MM.1S (cell line): ENCODE results near the gene P2RX3.

Source experiments
- DNase-seq: peaks from one replicate; pipeline ENCODE4 v3.0.0-alpha.2; 2015
- H2AFZ ChIP-seq: fragments of 300-600 bp; sonication (generic); 2 replicates; pipeline ENCODE4 v1.6.0; 2016; ENCODE audit warnings: antibody characterized with exemption, low read length
- H3F3A ChIP-seq: fragments of 300-600 bp; sonication (generic); 2 replicates; pipeline ENCODE4 v1.6.1; 2016; ENCODE audit warnings: mild to moderate bottlenecking, antibody characterized with exemption, low read length, moderate library complexity, mixed read lengths; ENCODE audit not compliant: insufficient read depth
- H3K27ac ChIP-seq: fragments of 300-600 bp; sonication (generic); 2 replicates; pipeline ENCODE4 v1.5.1; 2016; ENCODE audit warnings: mild to moderate bottlenecking, low read length
- H3K27me3 ChIP-seq: fragments of 300-600 bp; sonication (generic); replicated peaks from 2 replicates; pipeline ENCODE4 v1.6.0; 2016; ENCODE audit warnings: low read length; ENCODE audit not compliant: insufficient read depth
- H3K36me3 ChIP-seq: fragments of 300-600 bp; sonication (generic); replicated peaks from 2 replicates; pipeline ENCODE4 v1.6.1; 2016; ENCODE audit warnings: mild to moderate bottlenecking, low read length, mixed read lengths; ENCODE audit not compliant: insufficient read depth
- H3K4me1 ChIP-seq: fragments of 300-600 bp; sonication (generic); 2 replicates; pipeline ENCODE4 v1.6.1; 2016; ENCODE audit warnings: low read length, mixed read lengths
- H3K4me2 ChIP-seq: fragments of 300-600 bp; sonication (generic); 2 replicates; pipeline ENCODE4 v1.6.0; 2016; ENCODE audit warnings: low read depth, low read length
- H3K4me3 ChIP-seq: fragments of 300-600 bp; sonication (generic); 2 replicates; pipeline ENCODE4 v1.5.1; 2016; ENCODE audit warnings: low read length, mixed read lengths
- H3K79me2 ChIP-seq: fragments of 300-600 bp; sonication (generic); 2 replicates; pipeline ENCODE4 v1.6.1; 2016; ENCODE audit warnings: mixed run types, low read length, mixed read lengths
- H3K9ac ChIP-seq: fragments of 300-600 bp; sonication (generic); 2 replicates; pipeline ENCODE4 v1.6.1; 2016; ENCODE audit warnings: low read length, mixed read lengths
- H3K9me2 ChIP-seq: fragments of 300-600 bp; sonication (generic); replicated peaks from 2 replicates; pipeline ENCODE4 v1.6.1; 2016; ENCODE audit warnings: mild to moderate bottlenecking, low read length, mixed read lengths; ENCODE audit not compliant: insufficient read depth
- H3K9me3 ChIP-seq: fragments of 300-600 bp; sonication (generic); replicated peaks from 2 replicates; pipeline ENCODE4 v1.6.1; 2016; ENCODE audit warnings: mild to moderate bottlenecking, low read length, mixed read lengths; ENCODE audit not compliant: insufficient read depth
- H4K20me1 ChIP-seq: fragments of 300-600 bp; sonication (generic); 2 replicates; pipeline ENCODE4 v1.6.1; 2016; ENCODE audit warnings: mild to moderate bottlenecking, low read length, moderate library complexity, mixed read lengths; ENCODE audit not compliant: insufficient read depth
- EZH2 ChIP-seq: fragments of 300-600 bp; sonication (generic); optimal IDR thresholded peaks from 2 replicates; pipeline ENCODE3; 2017; ENCODE audit warnings: low read depth, mild to moderate bottlenecking, antibody characterized with exemption, low read length, mixed read lengths
- EZH2phosphoT487 ChIP-seq: fragments of 300-600 bp; sonication (generic); IDR thresholded peaks from 2 replicates; pipeline ENCODE4 v1.6.1; 2018; ENCODE audit warnings: antibody characterized with exemption, low read length
- TF ChIP-seq, protein P1 (sequence below): fragments of 300-600 bp; sonication (generic); IDR thresholded peaks from 2 replicates; pipeline ENCODE4 v1.5.1; 2016; ENCODE audit warnings: antibody characterized with exemption, low read length, mixed read lengths

The P2RX3 gene

DNA sequence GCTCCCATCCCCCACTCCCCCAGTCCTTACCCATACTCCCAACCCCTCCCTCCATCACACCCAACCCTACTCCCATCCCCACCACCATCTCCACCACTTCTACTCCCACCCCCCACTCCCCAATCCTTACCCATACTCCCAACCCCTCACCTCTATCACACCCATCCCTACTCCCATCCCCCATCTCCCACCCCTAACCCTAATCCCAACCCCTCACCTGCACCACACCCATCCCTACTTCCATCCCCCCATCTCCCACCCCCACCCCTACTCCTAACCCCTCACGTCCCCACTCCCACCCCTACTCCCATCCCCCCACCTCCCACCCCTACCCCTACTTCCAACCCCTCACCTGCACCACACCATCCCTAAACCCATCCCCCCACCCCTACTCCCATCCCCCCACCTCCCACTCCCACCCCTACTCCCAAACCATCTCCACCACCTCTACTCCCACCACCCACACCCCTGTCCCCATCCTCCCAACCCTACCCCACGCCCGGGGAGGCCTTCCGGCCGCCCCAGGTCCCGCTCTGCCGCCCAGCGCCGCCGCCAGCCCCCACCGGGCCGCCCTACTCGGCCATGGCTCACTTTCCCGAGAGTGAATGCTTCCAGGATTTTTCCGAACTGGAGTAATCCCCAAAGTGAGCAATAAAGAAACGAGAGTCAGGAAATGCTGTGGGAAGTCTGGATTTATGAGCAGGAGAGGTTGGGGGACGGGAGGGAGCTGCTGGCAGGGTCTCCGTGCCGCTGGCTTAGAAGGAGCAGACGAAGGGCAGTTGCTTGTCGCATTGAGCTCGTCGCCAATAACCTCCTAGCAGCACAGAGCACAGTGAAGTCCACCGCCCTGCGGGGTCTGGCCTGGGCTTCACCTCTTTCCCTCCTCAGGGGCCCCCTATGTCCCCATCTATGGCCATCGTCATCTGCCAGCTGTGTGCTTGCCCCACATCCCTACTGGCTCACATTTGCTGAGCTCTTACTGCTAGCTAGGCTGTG is 38.2 kb downstream of the P2RX3 start:
- no peak overlapping the region for H3K4me3 ChIP-seq
- no peak overlapping the region for H3K4me2 ChIP-seq

DNA sequence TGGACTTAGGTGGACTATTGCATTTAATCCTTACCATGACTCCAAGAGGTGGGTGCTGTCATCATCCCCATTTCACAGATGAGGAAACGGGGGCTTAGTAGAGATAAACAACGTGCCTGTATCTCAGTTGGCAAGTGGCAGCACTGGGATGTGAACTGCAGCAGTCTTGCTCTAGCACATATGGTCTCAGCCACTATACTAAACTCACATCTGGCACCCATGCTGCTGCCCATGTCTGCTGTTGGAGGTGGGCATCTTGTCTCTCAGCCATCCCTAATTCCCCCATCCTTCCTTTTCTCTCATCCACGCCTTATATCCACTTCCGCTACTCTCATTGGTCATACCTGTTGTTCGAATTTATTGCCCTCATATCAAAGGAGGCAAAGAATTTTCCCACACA is 39.0 kb downstream of the P2RX3 start:
- Histone ChIP-seq H3K4me2 (no peak overlapping the region), H3K4me1 (no peaks in the 10 kb centered on the region), H3F3A (no peaks in the 10 kb centered on the region), H3K79me2 (no peaks in the 10 kb centered on the region), H3K9ac (no peak overlapping the region), H3K4me3 (no peak overlapping the region), H3K9me2 (no peaks in the 10 kb centered on the region), H3K27ac (no peak overlapping the region), H2AFZ (no peak overlapping the region), H3K27me3 (peaks cover 11% of the 10 kb centered on the region; the same call in 1 of the 2 replicates), H3K36me3 (no peaks in the 10 kb centered on the region), H3K9me3 (no peaks in the 10 kb centered on the region), H4K20me1 (no peaks in the 10 kb centered on the region)
- DNase-seq: no peak
- TF ChIP-seq EZH2 (no peak), EZH2phosphoT487 (no peak)
- TF ChIP-seq, protein P1, sequence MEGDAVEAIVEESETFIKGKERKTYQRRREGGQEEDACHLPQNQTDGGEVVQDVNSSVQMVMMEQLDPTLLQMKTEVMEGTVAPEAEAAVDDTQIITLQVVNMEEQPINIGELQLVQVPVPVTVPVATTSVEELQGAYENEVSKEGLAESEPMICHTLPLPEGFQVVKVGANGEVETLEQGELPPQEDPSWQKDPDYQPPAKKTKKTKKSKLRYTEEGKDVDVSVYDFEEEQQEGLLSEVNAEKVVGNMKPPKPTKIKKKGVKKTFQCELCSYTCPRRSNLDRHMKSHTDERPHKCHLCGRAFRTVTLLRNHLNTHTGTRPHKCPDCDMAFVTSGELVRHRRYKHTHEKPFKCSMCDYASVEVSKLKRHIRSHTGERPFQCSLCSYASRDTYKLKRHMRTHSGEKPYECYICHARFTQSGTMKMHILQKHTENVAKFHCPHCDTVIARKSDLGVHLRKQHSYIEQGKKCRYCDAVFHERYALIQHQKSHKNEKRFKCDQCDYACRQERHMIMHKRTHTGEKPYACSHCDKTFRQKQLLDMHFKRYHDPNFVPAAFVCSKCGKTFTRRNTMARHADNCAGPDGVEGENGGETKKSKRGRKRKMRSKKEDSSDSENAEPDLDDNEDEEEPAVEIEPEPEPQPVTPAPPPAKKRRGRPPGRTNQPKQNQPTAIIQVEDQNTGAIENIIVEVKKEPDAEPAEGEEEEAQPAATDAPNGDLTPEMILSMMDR: no peak

More for the DNA sequence above, 38.2 kb downstream of the P2RX3 start:
- H3K9me3 ChIP-seq: no peaks in the 10 kb centered on the region
- no peaks in the 10 kb centered on the region for H3K9me2 ChIP-seq
- no peaks in the 10 kb centered on the region for H3F3A ChIP-seq
- H3K27me3 ChIP-seq: peaks cover 11% of the 10 kb centered on the region; the same call in 1 of the 2 replicates
- TF ChIP-seq, protein P1: no peak
- TF ChIP-seq EZH2phosphoT487 (no peak), EZH2 (no peak)
- no peak overlapping the region for H3K9ac ChIP-seq
- H2AFZ ChIP-seq: no peak overlapping the region
- no peaks in the 10 kb centered on the region for H3K79me2 ChIP-seq
- DNase-seq: no peak
- H3K36me3 ChIP-seq: no peaks in the 10 kb centered on the region
- no peaks in the 10 kb centered on the region for H3K4me1 ChIP-seq
- no peaks in the 10 kb centered on the region for H4K20me1 ChIP-seq
- H3K27ac ChIP-seq: no peak overlapping the region

DNA sequence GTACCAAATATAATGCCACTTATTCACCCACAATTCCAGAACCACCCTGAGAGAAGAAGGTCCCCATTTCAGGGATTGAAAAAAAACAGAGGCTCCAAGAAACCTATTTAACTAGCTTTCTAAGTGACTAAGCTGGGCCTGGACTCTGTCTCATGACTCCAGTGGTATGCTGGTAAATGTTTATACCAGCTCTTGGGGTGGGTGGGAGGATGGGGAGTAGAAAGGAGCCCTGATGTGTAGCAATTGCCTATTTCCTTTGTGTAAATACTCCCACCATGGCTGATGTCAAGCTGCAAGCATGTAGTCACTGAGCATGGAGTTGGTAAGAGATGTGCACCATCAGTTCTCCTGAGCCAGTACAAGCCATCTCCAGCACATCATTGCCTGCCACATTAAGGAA is 40.0 kb downstream of the P2RX3 start:
- DNase-seq: no peak
- Histone ChIP-seq H3K4me3 (no peak overlapping the region), H3K9me3 (no peaks in the 10 kb centered on the region), H4K20me1 (no peaks in the 10 kb centered on the region), H3K4me1 (no peaks in the 10 kb centered on the region), H3K4me2 (no peak overlapping the region), H3F3A (no peaks in the 10 kb centered on the region), H3K9ac (no peak overlapping the region), H3K27ac (no peak overlapping the region), H3K9me2 (no peaks in the 10 kb centered on the region), H3K27me3 (peaks cover 11% of the 10 kb centered on the region; the same call in 1 of the 2 replicates), H3K36me3 (no peaks in the 10 kb centered on the region), H2AFZ (no peak overlapping the region), H3K79me2 (no peaks in the 10 kb centered on the region)
- TF ChIP-seq, protein P1: no peak
- no peak for TF ChIP-seq EZH2phosphoT487
- no peak for TF ChIP-seq EZH2
